ENCODE results near the gene TAMALIN.

- TF ChIP-seq, protein P1, sequence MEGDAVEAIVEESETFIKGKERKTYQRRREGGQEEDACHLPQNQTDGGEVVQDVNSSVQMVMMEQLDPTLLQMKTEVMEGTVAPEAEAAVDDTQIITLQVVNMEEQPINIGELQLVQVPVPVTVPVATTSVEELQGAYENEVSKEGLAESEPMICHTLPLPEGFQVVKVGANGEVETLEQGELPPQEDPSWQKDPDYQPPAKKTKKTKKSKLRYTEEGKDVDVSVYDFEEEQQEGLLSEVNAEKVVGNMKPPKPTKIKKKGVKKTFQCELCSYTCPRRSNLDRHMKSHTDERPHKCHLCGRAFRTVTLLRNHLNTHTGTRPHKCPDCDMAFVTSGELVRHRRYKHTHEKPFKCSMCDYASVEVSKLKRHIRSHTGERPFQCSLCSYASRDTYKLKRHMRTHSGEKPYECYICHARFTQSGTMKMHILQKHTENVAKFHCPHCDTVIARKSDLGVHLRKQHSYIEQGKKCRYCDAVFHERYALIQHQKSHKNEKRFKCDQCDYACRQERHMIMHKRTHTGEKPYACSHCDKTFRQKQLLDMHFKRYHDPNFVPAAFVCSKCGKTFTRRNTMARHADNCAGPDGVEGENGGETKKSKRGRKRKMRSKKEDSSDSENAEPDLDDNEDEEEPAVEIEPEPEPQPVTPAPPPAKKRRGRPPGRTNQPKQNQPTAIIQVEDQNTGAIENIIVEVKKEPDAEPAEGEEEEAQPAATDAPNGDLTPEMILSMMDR (IDR thresholded peaks at IDR 0.05): no peak
- TF ChIP-seq POLR2A (IDR thresholded peaks at IDR 0.05): peak; percentile 72
- peak; percentile 95 for TF ChIP-seq EP300 (IDR thresholded peaks at IDR 0.05)
Observed at GRCh38 chr12:52036587-52037171, 29.9 kb downstream of the TAMALIN start.

Data from ovary (tissue), 3 donors.